ENCODE data around the gene CCDC92.

Gene CCDC92, protein sequence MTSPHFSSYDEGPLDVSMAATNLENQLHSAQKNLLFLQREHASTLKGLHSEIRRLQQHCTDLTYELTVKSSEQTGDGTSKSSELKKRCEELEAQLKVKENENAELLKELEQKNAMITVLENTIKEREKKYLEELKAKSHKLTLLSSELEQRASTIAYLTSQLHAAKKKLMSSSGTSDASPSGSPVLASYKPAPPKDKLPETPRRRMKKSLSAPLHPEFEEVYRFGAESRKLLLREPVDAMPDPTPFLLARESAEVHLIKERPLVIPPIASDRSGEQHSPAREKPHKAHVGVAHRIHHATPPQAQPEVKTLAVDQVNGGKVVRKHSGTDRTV

DNA sequence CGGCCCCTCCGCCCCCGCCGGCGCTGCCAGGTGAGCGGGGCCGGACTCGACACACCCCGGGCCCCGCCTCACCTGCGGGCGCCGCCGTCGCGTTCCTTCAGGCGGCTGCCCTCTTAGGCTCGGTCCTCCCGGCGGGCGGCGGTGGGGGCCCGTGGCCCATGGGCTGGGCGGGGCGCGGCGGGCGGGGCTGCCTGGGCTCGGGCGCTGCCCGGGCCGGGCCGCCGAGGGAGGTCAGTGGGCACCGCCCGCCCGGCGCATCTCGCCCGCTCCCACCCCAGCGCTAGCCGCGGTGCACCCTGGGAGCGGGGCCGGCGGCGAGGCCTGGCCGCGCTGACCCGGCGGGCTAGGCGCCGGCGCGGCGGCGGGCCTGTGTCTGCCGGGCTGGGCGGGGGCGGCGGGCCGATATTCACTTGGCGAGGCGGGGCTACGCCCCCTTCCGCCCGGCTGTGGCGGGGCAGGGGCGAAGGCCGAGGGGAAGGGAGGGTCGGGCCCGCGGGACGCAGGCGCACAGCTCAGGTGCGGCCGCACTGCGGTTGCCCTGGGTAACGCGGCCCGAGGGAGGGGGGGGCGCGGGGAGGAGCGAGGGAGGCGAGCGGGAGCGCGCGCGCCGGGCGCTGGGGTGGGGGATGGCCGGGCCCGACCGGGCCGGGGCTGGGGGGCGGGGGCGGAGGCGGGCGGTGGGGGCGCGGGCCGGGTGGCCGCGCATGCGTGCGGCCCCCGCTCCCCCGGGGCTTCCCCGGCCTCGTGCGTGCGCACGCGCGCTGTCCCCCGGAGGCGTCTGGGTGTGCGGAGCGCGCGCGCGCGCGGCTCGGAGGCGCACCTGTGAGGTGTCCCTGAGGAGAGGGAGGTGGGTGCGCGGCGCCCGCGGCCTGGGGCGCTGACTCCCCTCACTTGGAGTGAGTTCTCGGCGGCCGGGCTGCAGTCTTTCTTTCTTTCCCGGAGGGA is at the start of gene CCDC92, which contains the start of gene ZNF664:
Gene CCDC92, minus strand, starts transcription at position 375 of the 945 bp plus-strand sequence. CDS start 28,526 bp downstream, outside the sequence.
Gene ZNF664, plus strand, starts transcription at position 759 of the 945 bp plus-strand sequence. CDS start 38,930 bp downstream, outside the sequence.
- DNase-seq (ENCODE audit: low read depth) = peak; percentile 79

GRCh38 chr12:124022161-124022560 is 49.5 kb upstream of the CCDC92 start:
- DNase-seq (ENCODE audit: low read depth) = no peak

DNA sequence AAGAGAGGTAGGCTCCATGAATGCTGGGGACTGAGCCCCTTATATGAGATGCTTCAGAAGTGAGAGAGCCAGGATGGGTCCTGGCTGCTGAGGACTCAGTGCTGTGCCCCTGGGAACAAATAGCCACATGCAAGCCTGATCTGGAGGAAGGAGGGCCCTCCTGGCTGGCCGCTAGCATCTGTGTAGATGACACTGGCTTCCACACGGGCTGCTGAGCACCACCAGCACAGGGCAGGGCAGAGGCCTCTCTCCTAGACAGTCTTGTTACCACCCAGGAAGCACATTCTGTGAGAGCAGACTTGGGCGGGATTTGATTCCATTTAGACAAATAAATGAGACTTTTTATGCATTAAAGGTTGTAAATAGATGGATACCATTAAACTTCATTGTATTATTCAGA is 48.4 kb upstream of the CCDC92 start:
- no peak for DNase-seq (ENCODE audit: low read depth)

DNA sequence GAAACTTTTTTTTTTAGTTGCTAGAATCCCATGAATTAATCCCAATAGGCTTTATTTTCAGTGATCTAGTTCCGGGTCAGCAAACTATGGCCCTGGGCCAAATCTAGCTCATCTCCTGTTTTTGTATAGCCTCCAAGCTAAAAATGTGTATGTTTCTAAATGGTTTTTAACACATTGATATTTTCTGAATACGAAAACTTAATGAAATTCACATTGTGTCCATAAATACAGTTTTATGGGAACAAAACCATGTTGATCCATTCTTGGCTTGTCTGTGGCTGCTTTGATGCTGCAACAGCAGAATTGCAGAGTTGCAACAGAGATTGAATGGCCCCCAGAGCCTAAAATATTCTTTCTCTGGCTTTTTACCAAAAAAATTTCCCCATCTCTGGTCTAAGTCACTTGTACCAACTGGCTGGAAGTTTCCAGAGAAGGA is 47.9 kb upstream of the CCDC92 start:
- peak; percentile 67 for DNase-seq (ENCODE audit: low read depth)

DNA sequence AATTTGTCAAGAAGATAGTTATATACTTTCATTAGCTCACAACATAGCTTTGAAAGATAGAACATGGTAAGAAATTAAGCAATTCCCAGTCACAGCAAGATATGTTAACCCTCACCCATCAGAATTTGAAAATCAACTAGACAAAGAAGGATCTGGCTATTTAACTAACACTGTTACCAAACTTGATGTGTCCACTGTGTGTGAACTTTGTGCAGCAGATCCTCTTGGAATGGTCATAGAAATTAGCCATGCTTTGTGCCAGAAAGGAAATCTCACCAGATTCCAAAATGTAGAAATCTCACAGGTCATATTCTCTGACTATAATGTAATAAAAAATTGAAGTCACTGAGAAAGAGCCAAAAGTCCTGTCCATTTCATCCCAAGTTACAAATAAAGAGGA is 46.5 kb upstream of the CCDC92 start:
- no peak for DNase-seq (ENCODE audit: low read depth)

DNA sequence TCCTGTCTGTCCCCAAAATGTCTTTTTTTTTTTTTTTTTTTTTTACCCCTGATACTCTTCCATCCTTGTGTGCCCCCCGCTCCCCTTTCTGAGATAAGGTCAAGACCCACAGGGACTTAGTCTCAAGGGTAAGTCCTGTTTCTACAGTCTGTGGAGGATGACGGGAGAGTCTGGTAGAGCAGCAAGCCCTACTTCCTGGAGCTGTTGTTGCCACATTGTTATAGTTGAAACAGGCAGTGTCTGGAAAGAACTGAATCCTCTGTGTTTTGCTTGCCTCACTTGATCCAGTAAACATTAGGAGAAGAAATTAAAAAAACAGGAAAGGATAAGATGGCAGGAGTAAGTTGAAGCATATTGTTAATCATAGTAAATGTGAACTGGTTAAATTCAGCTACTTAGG is 45.9 kb upstream of the CCDC92 start:
- DNase-seq (ENCODE audit: low read depth) = no peak

DNA sequence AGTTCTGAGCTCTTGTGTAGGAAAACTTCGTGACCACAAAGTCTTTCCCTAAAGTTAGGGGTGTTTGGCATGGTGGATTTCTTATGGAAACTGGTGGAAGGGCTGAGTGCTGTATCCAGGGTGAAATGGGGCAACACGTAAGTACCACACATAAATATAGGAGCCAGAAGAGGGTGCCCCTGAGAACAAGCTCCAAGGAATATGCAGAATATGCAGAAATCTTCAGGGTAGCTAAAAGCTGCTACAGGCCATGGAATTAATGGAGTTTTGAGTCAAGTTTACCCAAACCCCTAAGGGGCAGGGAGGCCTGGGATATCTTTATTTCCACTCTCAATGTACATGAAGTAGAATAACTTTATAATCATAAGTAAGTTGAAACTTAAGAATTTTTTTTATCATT is 44.4 kb upstream of the CCDC92 start:
- no peak for DNase-seq (ENCODE audit: low read depth)

GRCh38 chr12:124015494-124016461 is 43.1 kb upstream of the CCDC92 start:
- no peak for DNase-seq (ENCODE audit: low read depth)

DNA sequence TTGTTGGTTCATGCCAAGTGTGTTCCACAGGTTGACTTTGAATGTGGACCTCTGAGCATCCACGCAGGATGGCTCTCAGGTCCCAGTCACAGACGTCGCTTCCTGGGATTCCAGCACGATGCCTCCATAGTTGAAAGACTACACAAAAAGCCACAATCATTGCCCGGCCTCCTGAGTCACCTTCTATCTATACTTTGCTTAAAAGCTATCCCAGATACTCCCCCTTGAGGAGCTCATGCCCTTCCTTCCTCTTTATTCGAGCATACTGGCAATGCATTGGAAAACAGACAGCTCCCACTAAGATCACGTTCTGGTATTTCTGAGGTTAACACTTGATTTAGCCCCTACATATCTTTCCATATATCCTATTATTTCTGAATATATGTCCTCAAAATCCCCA is 40.4 kb upstream of the CCDC92 start:
- DNase-seq (ENCODE audit: low read depth) = no peak

GRCh38 chr12:124011435-124012115 is 38.9 kb upstream of the CCDC92 start:
- DNase-seq (ENCODE audit: low read depth) = no peak

DNA sequence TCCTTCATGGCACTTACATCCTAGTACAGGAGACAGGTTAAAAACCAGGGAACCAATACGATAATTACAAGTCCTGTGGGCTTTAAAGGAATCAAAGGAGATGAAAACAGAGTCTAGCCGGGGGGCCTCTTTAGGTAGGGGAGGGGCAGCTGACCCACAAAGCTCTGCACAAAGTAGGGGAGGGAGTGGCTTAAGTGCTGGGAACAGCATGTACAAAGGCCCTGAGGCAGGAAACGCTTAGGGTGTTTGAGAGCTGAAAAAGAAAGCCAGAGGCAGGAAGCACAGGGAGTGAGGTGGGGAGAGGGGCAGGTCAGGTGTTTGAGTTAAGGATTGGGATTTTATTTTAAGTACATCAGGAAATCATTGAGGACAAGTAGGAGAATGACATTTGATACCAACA is 38.1 kb upstream of the CCDC92 start:
- DNase-seq (ENCODE audit: low read depth) = no peak

- no peak for DNase-seq (ENCODE audit: low read depth)
Observed at GRCh38 chr12:124009781-124010180, 37.1 kb upstream of the CCDC92 start.

- no peak for DNase-seq (ENCODE audit: low read depth)
Observed at GRCh38 chr12:124008595-124008994, 36.0 kb upstream of the CCDC92 start.

DNA sequence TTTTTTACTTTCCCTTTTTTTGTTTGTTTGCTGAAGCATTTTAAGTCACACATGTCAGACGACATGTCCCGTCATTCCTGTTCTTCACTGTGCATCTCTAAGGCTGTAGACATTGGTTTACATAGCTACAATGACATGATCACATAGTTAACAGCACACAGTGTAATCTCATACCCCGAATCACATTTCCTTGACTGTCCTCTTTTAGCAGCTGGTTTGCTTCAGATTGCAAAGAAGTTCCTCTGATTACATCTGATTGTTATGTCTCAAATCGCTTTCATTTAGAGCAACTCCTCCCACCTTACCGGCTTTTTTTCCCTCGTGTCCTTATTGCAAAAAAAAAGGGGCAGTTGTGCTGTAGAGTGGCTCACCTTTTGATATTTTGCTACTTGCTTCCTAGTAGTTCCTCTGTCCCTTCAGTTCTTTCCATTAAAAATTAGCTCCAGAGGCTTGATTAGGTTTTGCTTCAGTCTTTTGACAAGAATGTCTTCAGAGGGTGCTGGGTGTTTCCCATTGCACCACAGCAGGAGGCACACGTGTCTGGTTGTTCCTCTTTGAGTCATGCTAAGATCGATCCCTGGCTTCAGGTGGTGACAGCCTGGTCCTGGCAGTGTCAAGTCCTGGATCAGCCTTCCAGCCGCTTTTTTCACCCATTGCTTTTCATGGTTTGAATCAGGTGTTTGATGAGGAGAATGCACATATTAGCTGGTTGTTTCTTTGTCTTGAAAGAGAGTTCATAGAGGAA is 35.4 kb upstream of the CCDC92 start:
- no peak for DNase-seq (ENCODE audit: low read depth)

DNA sequence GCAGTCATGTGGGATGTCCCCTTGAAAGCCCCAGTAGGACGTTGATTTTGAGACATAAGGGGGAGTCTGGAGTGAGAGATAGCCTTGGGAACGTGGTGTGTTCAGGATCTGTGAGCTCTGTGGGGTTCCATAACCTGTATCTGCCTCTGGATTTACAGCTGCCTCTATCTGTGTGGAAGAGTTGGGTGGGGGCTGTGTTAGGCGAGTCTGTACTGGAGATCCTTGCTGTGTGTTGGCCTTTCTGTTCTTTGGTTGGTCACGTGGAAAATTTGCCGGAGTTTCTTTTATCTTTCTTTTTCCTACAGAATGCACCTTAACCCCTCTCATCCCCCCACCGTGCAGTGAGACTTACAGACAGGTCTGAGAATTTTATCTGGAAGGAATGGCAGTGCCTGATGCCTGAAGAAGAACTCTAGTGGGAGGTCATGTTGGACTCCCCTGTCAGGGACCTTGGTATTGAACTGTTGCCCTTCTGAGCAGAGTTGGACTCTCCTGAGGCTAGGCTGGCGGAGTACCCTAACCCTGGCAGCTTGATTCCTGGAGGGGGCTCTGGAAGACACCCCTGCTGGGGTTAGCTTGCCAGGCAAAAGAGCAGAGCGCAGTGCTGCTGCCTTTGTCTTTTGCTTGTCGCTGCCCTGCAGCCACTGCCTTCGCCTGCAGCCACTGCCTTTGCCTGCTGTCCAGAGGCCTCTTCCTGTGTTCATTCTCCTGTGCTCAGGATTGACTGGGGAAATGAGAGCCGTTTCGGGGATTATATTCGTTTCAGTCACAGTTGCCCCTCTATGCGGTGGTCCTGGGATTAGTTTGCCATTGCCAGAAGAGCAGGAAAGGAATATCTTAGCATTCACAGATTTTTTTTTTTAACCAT is 34.4 kb upstream of the CCDC92 start:
- no peak for DNase-seq (ENCODE audit: low read depth)

DNA sequence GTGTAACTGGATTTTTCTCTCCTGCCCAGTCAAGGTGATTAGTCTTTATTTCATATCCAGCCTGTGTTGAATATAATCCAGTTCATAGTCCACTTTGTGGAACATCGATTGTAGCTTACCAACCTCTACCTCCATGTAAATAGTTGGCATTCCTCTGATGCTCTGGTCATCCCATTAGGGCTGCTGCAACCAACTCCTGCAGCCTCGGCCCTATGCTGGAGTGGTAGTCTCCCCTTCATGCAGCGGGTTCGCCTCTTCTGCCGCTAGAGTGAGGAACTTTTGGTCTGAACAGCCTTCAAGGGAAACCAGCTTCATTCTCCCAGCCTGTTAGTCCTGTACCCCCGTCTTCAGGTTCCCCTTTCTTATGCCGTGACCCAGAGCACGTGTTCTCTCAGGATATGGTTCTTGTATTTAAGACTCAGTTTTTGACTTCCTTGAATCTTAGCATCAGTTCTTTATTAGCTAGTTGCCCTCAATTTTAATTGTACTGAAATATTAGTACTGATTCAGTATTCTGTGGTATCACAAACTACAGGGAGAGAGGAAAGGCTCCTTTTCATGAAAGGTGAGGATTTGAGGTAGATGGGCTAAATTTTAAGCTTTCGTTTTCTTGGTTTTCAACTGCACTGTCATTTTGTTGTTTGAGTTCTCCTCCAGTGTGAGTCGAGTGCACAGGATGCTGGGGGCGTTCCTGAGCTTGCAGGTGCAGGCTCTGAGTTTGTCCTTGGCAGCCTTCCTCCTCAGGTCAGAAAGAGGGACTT is 33.6 kb upstream of the CCDC92 start:
- no peak for DNase-seq (ENCODE audit: low read depth)

- DNase-seq (ENCODE audit: low read depth) = no peak
Observed at GRCh38 chr12:124004233-124004875, 31.7 kb upstream of the CCDC92 start.

- DNase-seq (ENCODE audit: low read depth) = no peak
Observed at GRCh38 chr12:124002654-124003053, 30.0 kb upstream of the CCDC92 start.

Measured in amniotic epithelial cell (primary cell).